Iris pigment epithelial cell (primary cell): ENCODE results near the gene PKN2.
"Not testable (repeated sequence)": the region's sequence is repeated elsewhere in the genome, so short reads cannot be mapped to it uniquely, and the experiment has no call there.

Experiments
- DNase-seq: peaks from one replicate; pipeline ENCODE4 v3.0.0-alpha.2; 2011; ENCODE audit warnings: low read depth

Gene PKN2

DNA sequence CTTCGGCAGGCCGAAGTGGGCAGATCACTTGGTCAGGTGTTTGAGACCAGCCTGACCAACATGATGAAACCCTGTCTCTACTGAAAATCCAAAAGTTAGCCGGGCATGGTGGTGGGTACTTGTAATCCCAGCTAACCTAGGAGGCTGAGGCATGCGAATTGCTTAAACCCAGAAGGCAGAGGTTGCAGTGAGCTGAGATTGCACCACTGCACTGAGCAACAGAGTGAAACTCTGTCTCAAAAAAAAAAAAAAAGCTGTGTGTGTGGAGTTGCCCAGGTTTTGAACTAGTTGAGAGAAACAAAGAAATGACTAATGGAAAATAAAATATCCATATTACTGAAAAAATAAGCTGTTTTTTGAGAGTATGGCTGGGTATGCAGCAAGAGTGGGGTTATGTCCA is 107.1 kb downstream of the PKN2 start:
- peak; percentile 60 for DNase-seq

DNA sequence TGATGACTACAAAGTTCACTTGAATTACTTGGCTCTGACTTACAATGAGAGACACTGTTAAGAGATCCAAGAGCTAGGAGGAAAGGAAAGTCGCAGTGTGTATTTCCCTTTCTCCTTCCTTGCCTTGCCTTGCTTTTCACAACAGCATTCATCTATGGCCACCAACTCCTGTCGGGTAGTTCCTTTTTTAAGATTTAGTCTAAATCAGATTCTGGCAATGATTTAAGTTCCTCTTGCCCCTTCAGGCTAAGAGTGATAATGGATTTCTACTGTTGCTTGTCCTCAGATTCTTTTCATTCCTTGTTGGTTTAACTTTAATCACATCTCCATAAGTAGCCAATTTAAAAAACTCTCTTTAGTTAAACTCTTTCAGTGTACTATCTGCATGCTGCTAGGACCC is 115.4 kb downstream of the PKN2 start:
- DNase-seq = no peak

DNA sequence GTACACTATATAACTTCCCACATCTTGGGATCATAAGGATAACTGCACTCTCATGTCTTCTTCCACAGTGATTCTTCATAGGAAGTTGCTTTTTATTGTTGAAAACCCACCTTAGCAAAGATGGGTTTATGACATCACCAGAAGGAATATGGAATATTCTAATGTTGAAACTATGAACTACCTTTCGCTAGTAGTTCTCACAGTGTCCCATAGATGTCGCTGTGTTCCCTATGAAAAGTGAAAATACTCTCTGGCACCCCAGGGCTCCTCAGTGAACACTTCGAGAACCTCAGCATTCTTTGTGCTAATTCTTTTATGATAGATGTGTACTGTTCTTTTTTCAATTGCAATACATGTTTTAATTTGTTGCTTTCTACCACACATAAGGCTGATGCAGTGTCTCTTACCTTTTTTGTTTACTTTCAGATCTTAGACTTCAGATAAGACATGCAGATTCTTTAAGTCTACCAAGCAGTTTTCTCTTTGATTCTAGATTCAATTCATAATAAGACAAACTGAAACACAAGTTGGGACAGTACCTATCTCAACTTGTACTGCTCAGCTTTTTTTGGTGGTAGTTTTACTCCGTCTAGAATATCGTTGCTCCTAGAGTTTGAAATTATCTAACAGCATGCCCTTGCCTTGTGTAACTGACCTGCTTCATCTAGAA is 116.4 kb downstream of the PKN2 start:
- peak; percentile 74 for DNase-seq

DNA sequence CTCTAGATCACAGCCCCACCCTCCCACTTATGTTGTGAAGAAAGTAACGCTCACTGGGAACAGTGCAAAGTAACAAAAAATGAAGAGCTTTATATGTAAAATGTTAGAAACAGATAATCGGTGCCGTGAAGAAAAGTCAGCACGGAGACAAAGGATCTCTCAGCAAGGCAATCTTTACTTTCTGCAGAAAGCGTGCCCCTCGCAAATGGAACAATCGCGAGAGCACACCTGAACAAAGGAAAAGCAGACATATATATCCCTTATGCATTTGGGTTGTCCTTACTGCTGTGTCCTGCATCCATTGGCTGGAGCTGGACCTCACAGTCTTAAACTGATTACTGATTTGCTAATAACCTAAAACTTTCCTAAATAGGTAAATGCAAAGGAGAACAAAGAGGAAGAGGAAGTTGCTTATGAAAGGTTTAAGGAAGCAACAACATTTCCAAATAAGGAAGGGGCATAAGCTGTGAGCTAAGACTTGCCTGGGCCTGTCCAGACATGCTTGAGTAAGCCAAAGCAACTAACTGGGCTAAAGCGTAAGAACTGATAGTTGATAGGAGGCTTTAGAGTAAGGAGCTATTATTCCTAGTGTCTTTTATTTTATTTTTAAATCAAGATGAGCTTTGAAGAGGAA is 117.6 kb downstream of the PKN2 start:
- peak; percentile 70 for DNase-seq

DNA sequence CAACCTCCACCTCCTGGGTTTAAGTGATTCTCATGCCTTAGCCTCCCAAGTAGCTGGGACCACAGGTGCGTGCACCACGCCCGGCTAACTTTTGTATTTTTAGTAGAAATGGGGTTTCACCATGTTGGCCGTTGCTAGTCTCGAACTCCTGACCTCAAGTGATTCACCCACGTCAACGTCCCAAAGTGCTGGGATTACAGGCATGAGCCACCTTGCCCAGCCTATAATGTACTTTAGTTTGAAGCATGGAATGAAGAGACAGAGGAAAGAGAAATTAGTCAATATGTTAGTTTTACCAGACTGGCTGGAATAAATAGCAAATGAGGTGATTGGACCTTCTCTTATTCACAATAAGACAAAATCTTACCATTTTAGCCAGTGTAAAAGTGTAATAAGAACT is 118.3 kb downstream of the PKN2 start:
- peak; percentile 59 for DNase-seq

DNA sequence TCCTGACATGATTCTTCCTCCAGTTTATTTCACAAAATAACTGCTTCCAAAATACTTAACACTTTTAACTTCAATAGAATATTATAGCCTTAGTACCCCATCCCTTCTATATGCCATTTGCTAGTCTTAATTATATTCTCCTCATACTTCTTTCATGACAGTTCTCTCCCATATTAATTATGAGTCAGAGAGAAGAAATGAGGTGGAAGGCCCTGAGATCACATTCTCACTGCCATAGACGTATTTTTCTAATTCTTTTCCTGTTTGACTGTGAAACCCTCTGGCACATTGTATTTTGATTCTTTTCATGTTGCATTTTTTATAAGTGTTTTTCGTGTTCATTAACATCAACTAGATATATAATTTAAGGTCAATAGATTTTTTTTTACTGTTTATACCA is 118.9 kb downstream of the PKN2 start:
- DNase-seq = peak; percentile 79

DNA sequence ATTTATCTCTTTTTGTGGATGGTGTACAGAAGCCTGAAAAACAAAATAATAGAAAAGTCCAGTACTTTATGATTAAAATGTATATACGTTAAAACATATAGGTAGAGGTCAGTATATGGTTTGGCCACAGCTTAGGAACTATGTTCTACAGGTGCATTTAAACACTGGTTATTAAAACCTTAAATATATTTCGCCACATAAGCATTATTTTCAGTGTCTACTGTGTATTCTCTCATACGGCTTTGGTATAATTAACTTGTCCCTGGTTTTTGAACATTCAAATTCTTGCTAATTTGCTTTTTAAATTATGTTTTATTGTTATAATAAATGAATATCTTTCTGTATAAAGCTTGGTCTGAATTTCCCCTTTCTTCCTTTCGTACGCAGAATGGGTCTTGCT is 119.4 kb downstream of the PKN2 start:
- no peak for DNase-seq

DNA sequence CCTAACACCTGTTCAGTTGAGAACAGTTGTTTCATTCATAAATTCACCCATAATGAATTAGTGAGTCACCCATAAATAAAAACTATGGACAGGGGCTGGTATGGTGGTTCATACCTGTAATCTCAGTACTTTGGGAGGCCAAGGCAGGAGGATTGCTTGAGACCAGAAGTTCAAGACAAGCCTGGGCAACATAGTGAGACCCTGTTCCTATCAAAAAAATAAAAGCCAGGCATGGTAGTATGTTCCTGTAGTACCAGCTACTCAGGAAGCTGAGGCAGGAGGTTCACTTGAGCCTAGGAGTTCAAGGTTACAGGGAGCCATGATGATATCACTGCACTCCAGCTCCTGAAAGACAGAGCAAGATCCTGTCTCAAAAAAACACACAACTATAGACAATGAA is 128.3 kb downstream of the PKN2 start:
- DNase-seq = no peak

DNA sequence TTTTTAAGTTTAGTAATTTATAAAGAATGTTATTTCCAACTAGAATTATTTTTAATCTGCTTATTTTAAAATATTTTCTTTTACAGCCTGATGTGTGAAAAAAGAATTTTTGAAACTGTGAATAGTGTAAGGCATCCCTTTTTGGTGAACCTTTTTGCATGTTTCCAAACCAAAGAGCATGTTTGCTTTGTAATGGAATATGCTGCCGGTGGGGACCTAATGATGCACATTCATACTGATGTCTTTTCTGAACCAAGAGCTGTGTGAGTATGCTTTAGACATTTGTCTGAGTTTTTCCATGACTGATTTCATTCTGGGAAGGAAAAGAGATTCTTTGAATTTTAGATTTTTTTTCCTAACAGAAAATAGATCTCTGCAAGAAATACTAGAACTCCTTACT is 129.4 kb downstream of the PKN2 start:
- no peak for DNase-seq

DNA sequence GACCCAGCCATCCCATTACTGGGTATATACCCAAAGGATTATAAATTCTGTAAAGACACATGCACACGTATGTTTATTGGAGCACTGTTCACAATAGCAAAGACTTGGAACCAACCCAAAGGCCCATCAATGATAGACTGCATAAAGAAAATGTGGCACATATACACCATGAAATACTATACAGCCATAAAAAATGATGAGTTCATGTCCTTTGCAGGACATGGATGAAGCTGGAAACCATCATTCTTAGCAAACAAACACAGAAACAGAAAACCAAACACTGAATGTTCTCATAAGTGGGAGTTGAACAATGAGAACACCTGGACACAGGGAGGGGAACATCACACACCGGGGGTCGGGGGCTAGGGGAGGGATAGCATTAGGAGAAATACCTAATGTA is 135.6 kb downstream of the PKN2 start:
- DNase-seq = not testable (repeated sequence)

DNA sequence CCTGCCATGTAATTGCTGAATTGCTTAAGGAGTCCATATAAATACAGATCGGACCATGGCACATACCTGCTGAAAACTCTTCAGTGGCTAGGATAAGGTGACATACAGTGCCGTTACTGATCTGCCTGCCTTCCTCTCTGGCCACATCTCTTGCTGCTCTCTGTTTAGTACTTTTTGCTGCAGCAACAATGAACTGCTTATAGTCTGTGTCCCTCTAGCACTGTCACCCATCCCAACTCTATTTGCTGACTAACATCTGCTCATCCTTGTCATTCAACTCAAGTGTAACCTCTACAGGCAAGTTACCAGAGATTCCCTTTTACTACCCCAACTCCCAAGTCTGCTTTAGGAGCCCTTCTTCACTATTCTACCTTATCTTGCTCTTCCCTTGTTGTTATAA is 141.6 kb downstream of the PKN2 start:
- no peak for DNase-seq

DNA sequence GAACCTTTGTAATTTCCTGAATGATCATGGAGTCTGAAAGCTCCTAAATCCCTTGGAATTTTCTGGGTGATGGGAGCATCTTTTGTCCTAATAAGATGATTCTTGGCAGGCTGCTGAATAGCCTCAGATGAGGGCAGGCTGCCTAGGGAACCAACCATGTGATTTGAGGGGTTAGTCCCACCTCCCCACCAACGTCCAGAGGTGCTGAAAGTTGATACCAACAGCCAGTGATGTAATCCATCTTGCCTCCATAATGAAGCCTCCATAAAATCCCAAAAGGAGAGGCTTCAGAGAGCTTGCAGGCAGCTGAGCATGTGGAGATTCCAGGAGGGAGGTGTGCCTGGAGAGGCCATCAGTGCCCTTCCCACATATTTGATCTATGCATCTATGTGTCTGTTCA is 163.6 kb downstream of the PKN2 start:
- DNase-seq = no peak

DNA sequence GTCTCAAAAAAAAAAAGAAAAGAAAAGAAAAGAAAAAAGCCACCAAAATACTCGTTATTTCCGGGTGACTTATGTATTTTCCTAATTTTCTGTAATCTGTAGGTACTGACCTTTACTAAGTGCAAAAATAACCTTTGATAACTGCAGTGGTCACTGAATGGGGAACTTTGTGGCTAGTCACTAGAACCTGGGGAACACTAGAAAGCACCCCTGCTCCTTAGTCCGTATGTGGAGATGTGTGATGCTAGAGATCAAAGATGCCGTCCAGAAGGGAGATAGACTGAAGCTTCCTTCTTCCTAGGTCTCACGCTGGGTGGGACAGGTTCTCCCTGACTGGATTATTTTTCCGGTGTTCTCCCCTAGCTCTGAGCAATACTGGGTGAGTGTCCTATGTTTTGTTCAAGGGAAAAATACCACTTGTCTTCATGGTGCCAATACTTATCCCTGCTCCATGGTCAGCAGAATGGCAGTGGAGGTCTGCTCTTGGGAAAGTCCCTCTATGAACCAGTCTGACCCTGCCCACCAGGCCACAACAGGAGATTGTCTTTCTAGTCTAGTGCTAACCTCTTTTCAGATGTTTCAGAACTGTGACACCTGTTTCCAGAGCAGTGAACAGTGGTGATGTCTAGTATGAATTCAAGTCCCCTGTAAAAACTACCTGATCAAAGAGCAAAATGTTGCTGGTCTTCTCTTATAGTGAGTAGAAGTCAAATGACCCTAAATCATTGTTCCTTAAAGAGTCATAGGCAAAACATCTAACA is 167.4 kb downstream of the PKN2 start:
- DNase-seq = no peak

DNA sequence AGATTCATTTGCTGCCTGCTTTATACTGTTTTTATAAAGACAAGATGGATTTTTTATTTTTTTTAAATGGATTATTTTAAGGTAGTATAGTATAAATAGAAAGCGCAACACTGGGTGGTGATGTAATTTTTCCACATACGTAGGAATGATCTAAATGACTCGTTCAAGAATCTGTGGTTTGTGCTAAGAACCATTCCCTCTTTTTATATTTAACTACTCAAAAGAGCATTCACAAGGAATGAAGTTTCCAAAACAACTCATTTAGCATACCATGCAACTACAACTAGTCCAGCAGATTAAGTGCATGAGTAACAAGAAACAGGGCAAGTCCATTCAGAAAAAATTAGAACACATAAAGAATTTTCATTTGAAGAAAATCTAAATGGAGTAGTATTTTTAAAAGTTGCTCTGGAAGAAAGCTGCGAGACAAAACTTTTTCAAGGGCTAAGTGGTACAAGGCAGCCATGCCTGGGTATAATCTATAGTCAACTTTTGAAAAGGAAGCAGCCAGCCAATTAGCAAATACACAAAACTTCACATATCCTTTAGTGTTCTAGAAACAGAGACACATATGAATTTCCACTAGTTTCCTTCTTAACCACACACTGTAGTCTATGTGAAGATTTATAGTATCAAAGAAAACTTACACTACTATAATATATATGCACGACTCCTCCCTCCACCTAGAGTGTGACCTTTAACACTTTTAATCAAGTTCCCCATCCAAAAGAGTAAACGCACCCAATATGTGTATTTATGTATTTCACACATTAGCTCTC is 183.9 kb downstream of the PKN2 start:
- DNase-seq = peak; percentile 93

DNA sequence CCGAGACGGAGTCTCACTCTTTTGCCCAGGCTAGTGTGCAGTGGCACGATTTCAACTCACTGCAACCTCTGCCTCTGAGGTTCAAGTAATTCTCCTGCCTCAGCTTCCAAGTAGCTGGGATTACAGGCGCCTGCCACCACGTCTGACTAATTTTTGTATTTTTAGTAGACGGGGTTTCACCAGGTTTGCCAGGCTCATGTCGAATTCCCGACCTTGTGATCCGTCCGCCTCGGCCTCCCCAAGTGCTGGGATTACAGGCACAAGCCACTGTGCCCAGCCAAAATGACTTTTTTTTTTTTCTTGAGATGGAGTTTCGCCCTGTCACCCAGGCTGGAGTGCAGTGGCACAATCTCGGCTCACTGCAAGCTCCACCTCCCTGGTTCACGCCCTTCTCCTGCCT is 185.6 kb downstream of the PKN2 start:
- DNase-seq = not testable (repeated sequence)

DNA sequence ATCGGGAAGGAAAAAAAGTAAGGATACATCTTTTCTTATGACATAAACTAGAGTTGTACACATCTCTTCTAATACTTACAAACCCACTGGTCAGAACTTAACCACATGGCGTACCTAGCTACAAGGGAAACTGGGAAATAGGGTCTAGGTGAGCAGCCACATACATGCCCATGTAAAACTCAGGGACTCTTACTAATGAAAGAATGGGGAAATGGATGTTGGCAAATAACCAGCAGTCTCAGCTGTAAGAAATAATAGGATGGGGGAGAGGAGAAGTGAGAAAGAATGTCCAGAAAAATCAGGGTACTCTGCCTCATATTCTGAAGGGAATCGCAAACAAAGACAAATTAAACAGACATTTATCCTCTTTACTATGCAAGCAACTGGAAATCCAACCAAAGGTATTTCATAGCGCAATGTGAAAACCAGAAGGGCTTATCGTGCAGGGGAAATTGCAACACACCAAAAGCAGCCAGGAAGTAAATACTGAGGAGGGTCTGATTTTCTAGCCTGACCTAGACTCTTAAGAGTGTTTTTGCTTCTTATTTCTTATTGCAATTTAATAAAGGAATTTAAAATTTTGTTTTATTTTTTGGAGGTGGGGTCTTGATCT is 189.8 kb downstream of the PKN2 start:
- peak; percentile 93 for DNase-seq

DNA sequence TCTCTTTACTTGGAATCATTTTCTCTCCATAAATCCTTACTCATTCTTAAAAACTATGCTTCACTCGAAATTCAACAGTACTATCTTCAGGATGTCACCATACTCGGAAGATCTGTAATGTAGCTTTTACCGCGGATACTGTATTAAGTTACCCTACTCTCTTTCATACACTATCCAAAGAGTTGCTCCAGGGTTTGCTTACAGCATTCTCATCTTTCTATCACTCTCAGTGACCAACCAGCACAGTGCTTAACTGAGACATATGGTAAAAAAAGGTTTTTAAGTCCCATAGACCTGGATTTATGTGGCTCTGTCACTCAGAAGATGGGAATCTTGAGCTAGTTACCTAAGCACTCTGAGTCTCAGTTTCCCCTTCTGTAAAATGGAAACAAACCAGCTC is 191.5 kb downstream of the PKN2 start:
- DNase-seq = no peak

DNA sequence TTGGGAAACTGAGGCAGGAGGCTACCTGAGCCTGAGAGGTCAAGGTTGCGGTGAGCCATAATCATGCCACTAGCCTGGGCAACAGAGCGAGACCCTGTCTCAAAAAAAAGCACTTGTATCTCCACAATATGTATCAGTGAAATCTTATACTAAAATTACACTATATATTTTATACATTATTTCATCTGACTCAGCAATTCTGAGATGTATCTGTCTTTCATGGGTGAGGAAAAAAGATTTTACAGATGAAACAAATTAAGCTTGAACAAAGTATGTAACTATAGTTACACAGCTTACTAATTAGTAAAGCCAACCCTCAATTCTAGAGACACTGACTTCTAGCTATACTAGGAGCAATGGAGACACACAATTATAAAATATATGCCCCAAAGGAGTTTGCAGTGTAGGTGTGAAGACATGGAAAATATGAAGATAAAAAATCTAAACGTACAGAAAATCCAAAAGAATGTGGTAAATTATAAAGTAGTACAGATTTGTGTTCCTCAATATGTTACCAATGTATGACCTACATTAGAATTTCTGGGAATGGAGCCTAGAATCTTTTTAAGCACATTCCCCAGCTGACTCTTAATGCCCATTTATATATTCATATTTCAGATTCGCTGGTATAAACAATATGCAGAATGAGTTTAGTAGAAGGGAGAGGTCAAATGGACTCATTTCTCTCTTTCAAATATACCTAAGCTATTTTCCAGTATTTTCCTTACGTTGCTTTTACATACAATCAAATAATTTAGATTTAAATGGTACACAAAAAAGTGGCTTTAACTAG is 192.7 kb downstream of the PKN2 start:
- peak; percentile 53 for DNase-seq

DNA sequence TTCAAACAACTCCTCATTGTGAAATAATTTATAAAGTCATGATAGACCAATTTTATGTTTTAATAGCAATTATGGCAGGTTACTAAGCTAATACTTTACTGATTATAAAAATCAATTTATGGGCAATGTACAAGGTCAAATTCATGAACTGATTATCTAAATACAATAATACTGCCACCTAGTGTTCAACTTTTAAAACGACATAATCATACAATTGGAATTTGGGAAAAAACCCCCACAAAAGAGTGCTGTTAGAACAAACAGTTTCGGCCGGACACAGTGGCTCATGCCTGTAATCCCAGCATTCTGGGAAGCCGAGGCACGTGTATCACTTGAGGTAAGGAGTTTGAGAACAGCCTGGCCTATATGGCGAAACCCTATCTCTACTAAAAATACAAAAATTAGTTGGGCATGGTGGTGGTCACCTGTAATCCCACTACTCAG is 193.3 kb downstream of the PKN2 start:
- DNase-seq = peak; percentile 73

DNA sequence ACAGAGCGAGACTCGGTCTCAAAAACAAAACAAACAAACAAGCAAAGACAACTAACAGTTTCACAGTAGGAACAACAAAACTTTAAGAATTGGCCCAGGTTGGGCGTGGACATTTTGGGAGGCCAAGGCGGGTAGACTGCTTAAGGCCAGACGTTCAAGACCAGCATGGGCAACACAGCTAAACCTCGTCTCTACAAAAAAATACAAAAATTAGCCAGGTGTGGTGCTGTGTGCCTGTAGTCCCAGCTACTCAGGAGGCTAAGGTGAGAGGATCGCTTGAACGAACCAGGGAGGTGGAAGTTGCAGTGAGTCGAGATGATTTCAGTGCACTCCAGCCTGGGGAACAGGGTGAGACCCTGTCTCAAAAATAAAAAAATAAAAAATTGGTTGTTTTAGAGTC is 193.8 kb downstream of the PKN2 start:
- DNase-seq = no peak

DNA sequence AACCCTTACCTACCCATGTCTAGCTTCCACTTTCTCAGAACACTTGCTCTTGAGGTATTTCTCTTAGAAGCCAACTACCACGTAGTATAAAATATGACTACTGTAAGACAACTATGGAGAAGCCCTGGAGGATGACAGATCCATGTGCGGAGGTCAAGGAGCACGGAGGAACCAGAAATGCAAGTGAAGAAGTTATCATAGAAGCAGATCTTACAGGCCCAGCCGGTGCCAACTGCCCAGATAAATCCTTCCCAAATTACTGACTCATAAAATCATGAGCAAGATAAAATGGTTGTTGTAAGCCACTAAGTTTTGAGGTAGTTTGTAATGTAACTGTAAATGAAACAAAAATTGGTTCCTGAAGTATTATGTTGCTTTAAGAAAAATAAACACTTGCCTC is 194.7 kb downstream of the PKN2 start:
- no peak for DNase-seq
